HG02610 (cell line): Measurements from ENCODE around the gene C10orf62.
"Not testable (repeated sequence)": the region's sequence is repeated elsewhere in the genome, so short reads cannot be mapped to it uniquely, and the experiment has no call there.

ENCODE experiments used
- ATAC-seq: cut with Tn5 transposase; IDR thresholded peaks from one replicate; pipeline ENCODE4 v1.9.1; 2021; ENCODE audit warnings: mild to moderate bottlenecking, moderate library complexity; ENCODE audit not compliant: unreplicated experiment

C10orf62 gene

GRCh38 chr10:97564776-97565175, 24.7 kb upstream of the C10orf62 start:
- ATAC-seq: no peak

DNA sequence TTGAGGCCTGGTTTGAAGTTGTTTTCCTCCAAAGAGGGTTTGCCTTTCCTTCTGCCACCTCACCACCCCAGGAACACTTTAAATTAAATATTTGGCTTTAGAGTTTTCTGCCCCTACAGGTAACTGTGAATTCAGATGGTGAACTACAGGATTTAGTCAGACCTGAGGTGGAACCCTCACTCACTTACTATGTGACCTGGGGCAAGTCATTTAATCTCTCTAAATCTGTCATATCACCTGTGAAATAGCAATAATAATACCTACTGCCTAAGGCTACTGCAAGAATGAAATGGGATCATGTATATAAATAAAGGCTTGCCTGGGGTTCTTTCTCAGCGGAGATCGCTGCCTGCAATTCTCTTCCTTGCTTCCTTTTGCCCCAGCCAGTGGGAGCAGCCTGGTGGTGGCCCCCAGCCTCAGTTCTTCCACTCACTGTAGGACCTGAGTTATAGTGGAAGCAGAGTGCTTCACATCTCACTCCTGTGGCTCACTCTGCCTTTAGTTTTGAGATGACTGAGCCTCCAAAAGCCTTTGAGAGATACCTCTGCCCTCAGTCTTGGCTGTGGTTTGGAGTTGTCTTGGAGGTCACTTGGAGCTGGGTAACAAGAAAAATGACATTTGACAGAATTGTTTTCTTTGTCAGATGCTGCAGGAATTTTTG, 23.1 kb upstream of the C10orf62 start:
- no peak for ATAC-seq

GRCh38 chr10:97567891-97568290, 21.6 kb upstream of the C10orf62 start:
- ATAC-seq: no peak

GRCh38 chr10:97570146-97570788, 19.3 kb upstream of the C10orf62 start:
- no peak for ATAC-seq

DNA sequence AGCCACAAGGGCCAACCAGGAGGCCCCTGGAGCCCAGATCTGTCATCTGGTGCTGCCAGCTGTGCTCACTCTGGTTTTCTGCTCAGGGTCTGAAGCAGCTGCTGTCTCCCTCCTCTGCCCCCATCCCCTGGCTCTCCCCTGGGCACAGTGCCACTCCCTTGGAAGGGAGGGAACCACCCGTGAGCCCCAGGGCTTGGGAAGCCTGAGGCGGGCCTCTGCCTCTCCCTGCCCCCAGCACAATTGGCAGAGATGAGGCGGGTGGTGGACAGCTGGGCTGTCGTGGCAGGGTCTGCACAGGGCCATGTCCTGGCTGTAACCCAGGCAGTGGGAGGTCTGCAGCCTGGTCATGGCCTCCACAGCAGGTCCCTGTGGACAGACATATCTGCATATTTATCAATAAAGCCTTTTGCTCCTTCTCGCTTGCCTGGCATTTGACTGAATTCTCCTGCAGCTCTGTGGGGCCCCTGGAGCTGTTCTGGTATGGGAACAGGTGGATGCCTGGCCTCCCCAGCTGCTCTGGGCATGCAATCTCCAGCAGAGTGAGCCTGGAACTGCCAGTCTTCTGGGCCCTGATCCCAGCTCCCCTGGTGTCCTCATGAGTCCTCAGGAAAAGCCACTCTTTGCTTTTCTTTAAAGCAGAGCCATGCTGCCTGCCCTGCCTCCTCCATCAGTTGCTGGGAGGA, 18.6 kb upstream of the C10orf62 start:
- ATAC-seq: no peak

DNA sequence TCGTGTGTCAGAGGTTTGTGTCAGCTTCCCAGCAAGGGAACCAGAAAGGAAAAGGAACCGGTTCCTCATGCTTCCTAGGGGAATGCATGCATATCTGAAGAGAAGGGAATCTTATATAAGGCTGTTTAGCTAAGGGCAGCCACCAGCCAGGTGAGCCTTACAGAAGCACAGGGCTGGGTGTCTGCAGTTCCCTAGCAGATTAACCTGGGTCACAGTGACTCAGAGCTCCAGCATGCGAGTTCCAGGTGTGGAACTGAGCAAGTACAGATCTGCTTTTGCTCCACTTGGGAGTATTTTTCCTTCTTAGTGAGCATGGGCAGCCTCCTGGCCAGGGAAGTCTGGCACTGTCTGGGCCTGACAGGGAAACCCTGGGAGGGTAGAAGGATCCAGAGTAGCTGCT, 17.9 kb upstream of the C10orf62 start:
- ATAC-seq: no peak

GRCh38 chr10:97572214-97572989, 17.1 kb upstream of the C10orf62 start, which contains the start of gene ANKRD2:
Gene ANKRD2, plus strand, starts transcription at chr10:97572779. Its CDS starts 10 bp downstream, at chr10:97572789.
- ATAC-seq: peak; percentile 56

DNA sequence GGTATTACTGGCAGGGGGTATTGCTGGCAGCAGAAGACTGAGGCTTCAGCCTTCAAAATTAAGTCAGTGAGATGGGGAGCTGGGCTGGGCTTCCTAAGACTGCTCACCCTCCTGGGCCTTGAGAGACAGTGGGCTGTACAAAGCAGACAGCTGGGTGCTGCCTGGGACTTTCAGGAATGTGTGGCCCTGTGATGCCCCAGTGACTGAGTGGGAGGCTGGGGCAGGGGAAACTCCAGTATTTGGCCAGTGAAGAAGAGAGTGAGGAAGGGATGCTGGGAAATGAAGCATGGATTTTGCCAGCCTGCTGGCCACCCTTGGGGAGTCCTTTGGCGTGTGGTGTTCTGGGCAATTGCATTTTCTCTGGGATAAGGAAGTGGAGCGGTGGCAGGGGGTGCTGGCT, 16.5 kb upstream of the C10orf62 start:
- ATAC-seq: no peak

GRCh38 chr10:97573672-97574071, 15.8 kb upstream of the C10orf62 start:
- no peak for ATAC-seq

DNA sequence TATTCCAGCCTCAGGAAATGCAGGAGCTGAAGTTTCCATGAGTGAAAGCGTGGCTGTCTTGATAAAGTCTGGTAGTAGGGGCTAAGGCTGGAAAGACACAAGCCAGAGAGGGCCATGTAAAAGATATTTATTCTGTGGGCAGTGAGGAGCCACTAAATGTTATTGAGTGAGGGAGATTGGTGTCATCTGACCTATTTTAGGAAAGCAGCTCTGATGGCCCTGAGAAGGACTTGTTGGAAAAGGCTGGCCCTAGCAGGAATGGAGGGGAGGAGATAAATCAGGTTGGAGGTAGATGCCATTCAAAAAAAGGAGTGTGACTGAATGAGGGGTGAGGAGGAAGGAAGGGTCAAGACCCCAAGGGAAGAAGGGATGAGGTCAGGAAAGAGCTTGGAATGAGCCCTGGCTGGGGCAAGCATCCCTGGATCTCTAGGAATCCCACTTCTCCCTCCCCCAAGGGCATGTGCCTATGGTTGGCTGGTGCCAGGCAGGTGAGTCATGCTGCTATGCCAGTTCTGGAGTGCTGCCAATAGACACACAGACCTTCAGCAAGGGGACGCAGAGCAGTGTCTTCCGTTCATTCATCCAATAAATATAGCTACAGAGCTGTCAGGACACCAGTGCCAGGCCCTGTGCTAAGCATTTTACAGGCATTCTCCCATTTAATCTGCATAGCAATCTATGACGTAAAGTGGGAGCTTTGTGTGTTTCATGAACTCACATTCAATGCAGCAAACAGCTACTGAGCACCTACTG, 15.0 kb upstream of the C10orf62 start:
- no peak for ATAC-seq

GRCh38 chr10:97575127-97575668, 14.3 kb upstream of the C10orf62 start:
- ATAC-seq: no peak

GRCh38 chr10:97576487-97576886, 13.0 kb upstream of the C10orf62 start:
- not testable (repeated sequence) for ATAC-seq

DNA sequence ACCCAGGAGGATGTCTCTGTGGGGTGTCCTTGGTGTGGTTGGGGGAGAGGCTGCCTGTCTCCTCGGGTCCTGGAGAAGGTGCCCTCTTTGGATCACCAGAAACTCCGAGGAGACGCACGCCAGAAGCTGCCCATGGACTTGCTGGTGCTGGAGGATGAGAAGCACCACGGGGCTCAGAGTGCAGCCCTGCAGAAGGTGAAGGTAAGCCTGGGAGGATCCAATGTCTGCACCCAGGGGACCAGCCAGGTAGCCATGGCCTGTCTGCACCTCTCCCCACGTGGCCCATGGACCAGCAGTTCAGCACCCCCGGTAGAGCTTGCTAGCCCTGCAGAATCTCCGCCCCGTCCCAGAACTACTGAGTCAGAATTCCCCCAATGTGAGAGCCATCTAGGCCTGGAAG, 11.8 kb upstream of the C10orf62 start:
- ATAC-seq: no peak

GRCh38 chr10:97578171-97578844, 11.2 kb upstream of the C10orf62 start:
- ATAC-seq: no peak

DNA sequence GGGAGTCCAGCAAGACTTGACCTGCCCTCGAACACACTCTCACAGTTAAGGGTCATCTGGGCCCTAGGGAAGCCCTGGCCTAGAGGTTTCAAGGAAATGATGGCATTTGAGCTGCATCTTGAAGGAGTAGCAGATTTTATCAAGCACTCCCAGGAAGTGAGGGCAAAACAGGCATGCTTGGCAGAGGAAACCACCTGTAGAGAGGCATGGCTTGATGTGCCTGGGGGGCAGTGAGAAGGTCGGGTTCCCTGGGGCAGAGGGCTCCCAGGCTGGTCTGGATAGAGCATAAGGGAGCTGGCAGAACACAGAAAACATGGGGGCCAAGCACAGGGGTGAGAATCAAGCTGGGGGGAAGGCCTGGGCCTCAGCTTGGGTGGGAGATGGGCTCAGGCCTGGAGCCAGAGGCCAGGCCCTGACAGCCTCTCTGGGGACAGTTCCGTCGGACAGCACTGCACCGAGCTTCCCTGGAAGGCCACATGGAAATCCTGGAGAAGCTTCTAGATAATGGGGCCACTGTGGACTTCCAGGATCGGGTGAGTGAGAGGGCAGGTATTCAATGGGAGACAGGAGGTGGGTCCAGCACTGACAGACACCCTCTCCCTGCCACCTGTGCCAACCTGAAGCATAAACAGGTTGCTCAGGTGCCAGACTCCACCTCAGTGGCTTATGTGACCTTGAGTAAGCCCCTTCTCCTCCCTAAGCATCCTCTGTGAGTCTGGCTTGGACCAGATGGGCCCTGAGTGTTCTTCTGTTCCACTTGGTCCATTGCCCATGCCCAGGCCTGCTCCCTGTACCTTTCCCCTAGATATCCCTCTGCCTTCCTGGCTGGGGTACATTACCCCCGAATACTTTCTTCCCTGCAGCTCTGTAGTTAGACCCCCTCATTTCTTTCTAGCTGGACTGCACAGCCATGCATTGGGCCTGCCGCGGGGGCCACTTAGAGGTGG, 8.8 kb upstream of the C10orf62 start:
- ATAC-seq: no peak

- no peak for ATAC-seq
These were observed 7.4 kb upstream of the C10orf62 start for GRCh38 chr10:97582169-97582568.

- ATAC-seq: no peak
These were observed 6.0 kb upstream of the C10orf62 start for GRCh38 chr10:97583476-97583875.

- no peak for ATAC-seq
These were observed 5.3 kb upstream of the C10orf62 start, which contains the start of gene HOGA1 for GRCh38 chr10:97584060-97584797. Gene HOGA1, plus strand, starts transcription at chr10:97584389. Its CDS starts 315 bp downstream, at chr10:97584704.
